GM12874 (cell line): ENCODE measurements around the gene THBD.

Experiments
- CTCF ChIP-seq: IDR thresholded peaks from 2 replicates; pipeline ENCODE4 v1.5.1; 2011; ENCODE audit warnings: low read depth, mild to moderate bottlenecking, control low read depth, low read length, moderate library complexity; ENCODE audit not compliant: insufficient read depth

THBD gene

GRCh38 chr20:23005776-23006175, 43.7 kb downstream of the THBD start:
- TF ChIP-seq CTCF: no peak

- TF ChIP-seq CTCF: no peak
These were observed 45.5 kb downstream of the THBD start for GRCh38 chr20:23003881-23004460.

- TF ChIP-seq CTCF: no peak
These were observed 46.3 kb downstream of the THBD start for GRCh38 chr20:23003077-23003635.

- TF ChIP-seq CTCF: no peak
These were observed 47.2 kb downstream of the THBD start for GRCh38 chr20:23002276-23002675.

- no peak for TF ChIP-seq CTCF
These were observed 49.1 kb downstream of the THBD start for GRCh38 chr20:23000232-23000947.

GRCh38 chr20:22999756-23000155, 49.7 kb downstream of the THBD start:
- no peak for TF ChIP-seq CTCF

- no peak for TF ChIP-seq CTCF
These were observed 51.0 kb downstream of the THBD start for GRCh38 chr20:22998476-22998875.
